ENCODE measurements around the gene ALLC. TPM values are rescaled to one million over a fixed set of nuclear protein-coding genes. Genes with fewer than 3 reads are reported as not detected.
"Not testable (repeated sequence)": the region's sequence is repeated elsewhere in the genome, so short reads cannot be mapped to it uniquely, and the experiment has no call there.

The ALLC gene
- total RNA-seq, 1 donor from 2014 or later: not detected

DNA sequence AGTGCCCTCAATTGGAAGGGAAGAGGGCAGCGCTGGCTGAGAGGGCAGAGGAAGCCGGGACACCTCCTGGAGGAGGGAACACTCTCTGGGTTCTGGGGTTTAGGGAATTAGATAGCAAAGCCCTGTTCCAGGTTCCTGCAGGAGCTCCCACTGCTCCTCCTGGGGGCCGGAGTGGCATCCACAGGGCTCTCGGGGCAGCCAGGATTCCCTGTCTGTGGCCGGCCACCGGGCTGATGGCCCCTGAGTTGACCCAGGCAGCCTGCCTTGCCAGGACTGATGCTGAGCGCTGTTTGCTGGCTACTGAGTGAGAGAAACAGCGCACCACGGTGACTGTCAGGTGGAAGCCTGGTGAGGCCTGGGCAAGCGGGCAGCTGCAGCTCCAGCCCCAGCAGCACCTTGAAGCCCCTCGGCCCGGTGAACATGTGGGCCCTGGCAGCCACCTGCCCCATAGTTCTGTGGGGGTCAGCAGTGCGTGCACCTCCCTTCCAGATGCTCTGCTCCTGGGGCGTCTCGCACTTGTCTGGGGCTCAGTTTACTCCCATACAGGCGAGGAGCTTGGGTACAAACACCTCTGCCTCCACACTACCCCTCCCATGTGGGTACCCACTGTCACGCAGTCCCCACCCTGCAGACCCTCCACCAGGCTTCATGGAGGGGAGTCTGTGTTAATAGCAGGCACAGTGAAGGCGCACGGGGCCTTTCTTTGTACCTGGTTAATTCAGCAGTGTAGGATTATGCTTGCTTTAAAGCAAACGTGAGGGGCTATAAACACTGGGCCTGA is 7.7 kb upstream of the ALLC start:
- peak overlapping the region; percentile 94 for H3K27ac Mint-ChIP-seq
- DNase-seq: no peak
- H3K4me3 Mint-ChIP-seq: peak overlapping the region; percentile 86

DNA sequence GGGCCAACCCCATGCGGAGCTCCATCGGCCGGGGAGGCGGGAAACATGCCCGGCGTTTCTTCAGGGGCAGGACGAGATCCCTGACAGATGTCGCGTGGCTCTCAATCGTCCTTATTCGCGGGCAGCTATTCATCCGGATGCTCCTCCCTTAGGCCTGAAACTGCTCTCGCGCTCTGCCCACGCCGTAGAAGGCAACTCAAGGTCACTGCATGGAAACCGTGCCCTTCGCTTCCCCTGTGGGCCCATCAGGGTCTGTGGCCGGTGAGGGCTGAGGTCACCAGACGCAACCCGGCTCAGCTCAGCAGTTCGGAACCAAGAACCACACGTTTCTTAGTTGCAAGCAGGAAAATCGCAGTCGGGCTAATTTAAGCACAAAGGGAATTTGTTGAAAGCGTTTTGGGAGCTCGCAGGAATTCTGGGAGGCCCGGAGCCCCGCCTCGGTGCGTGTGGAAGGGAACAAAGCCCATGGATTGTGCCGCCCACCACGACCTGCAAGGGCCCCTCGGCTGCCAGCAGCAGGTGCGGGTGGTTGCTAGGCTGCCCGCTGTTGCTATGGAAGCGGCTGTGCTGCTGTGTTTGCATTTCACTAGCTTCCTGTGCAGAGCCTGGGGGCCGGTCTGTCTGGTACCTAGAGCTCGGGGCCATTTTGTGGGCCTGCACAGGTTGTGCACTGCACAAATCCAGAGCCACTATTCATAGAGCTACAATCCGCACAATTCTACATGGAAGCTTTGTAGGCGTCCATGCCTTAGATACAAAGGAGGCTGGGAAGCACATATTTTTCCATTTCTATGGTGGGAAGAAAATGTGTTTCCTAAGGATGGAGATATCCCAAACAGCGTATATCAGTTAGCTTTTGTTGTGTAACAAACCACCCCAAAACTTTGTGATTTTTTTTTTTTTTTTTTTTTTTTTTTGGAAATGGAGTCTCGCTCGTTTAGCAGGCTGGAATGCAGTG is 6.0 kb upstream of the ALLC start:
- DNase-seq: peak; percentile 91
- Mint-ChIP-seq H3K4me3 (peak overlapping the region; percentile 86), H3K9me3 (no peaks in the 10 kb centered on the region), H3K36me3 (ENCODE audit: low read depth) (no peaks in the 10 kb centered on the region), H3K4me1 (peaks cover 12% of the 10 kb centered on the region), H3K27me3 (peaks cover 4% of the 10 kb centered on the region), H3K27ac (peak overlapping the region; percentile 94)
- intact Hi-C loops (cut with micrococcal nuclease): loop anchor here (1.0 to 5.0 kb wide), 9 partner anchors 55 to 1531 kb away; partner anchors contain the start of genes ADI1, EIPR1, RNASEH1 and RPS7

More for the DNA sequence above, 7.7 kb upstream of the ALLC start:
- Mint-ChIP-seq H3K4me1 (peaks cover 12% of the 10 kb centered on the region), H3K9me3 (no peaks in the 10 kb centered on the region), H3K36me3 (ENCODE audit: low read depth) (no peaks in the 10 kb centered on the region), H3K27me3 (peaks cover 4% of the 10 kb centered on the region)
- intact Hi-C loops (cut with micrococcal nuclease): loop anchor here (2.0 to 5.0 kb wide), 3 partner anchors 188 to 1530 kb away; no protein-coding TSS in a partner anchor

GRCh38 chr2:3652896-3653625 is 4.9 kb upstream of the ALLC start:
- Mint-ChIP-seq H3K36me3 (ENCODE audit: low read depth) (no peaks in the 10 kb centered on the region), H3K27me3 (peaks cover 4% of the 10 kb centered on the region), H3K9me3 (no peaks in the 10 kb centered on the region), H3K4me1 (peaks cover 12% of the 10 kb centered on the region), H3K27ac (no peak overlapping the region), H3K4me3 (no peak overlapping the region)
- no peak for DNase-seq
- intact Hi-C loops (cut with micrococcal nuclease): loop anchor here (5.0 kb wide), 1 partner anchor 191 kb away; no protein-coding TSS in a partner anchor

GRCh38 chr2:3654011-3654410 is 4.0 kb upstream of the ALLC start:
- Mint-ChIP-seq H3K9me3 (no peaks in the 10 kb centered on the region), H3K4me3 (no peak overlapping the region), H3K4me1 (peaks cover 12% of the 10 kb centered on the region), H3K27me3 (peaks cover 4% of the 10 kb centered on the region), H3K36me3 (ENCODE audit: low read depth) (no peaks in the 10 kb centered on the region), H3K27ac (no peak overlapping the region)
- intact Hi-C loops (cut with micrococcal nuclease): loop anchor here (5.0 kb wide), 1 partner anchor 192 kb away; no protein-coding TSS in a partner anchor
- DNase-seq: no peak

- Mint-ChIP-seq H3K27ac (no peak overlapping the region), H3K4me3 (no peak overlapping the region), H3K9me3 (no peaks in the 10 kb centered on the region), H3K27me3 (peaks cover 4% of the 10 kb centered on the region), H3K36me3 (ENCODE audit: low read depth) (no peaks in the 10 kb centered on the region), H3K4me1 (peaks cover 12% of the 10 kb centered on the region)
- no peak for DNase-seq
- intact Hi-C loops (cut with micrococcal nuclease): loop anchor here (5.0 kb wide), 1 partner anchor 192 kb away; no protein-coding TSS in a partner anchor
These were observed 3.3 kb upstream of the ALLC start for GRCh38 chr2:3654531-3655225.

GRCh38 chr2:3655871-3656761 is 1.9 kb upstream of the ALLC start:
- Mint-ChIP-seq H3K9me3 (no peaks in the 10 kb centered on the region), H3K4me1 (peaks cover 10% of the 10 kb centered on the region), H3K36me3 (ENCODE audit: low read depth) (no peaks in the 10 kb centered on the region), H3K27me3 (peaks cover 1% of the 10 kb centered on the region), H3K27ac (no peak overlapping the region), H3K4me3 (no peak overlapping the region)
- intact Hi-C loops (cut with micrococcal nuclease): no loop called here
- no peak for DNase-seq

GRCh38 chr2:3656762-3657721 is 958 bp upstream of the ALLC start:
- Mint-ChIP-seq H3K4me1 (peaks cover 3% of the 10 kb centered on the region), H3K9me3 (no peaks in the 10 kb centered on the region), H3K4me3 (no peak overlapping the region), H3K27ac (no peak overlapping the region), H3K36me3 (ENCODE audit: low read depth) (no peaks in the 10 kb centered on the region), H3K27me3 (peaks cover 1% of the 10 kb centered on the region)
- intact Hi-C loops (cut with micrococcal nuclease): no loop called here
- DNase-seq: no peak

DNA sequence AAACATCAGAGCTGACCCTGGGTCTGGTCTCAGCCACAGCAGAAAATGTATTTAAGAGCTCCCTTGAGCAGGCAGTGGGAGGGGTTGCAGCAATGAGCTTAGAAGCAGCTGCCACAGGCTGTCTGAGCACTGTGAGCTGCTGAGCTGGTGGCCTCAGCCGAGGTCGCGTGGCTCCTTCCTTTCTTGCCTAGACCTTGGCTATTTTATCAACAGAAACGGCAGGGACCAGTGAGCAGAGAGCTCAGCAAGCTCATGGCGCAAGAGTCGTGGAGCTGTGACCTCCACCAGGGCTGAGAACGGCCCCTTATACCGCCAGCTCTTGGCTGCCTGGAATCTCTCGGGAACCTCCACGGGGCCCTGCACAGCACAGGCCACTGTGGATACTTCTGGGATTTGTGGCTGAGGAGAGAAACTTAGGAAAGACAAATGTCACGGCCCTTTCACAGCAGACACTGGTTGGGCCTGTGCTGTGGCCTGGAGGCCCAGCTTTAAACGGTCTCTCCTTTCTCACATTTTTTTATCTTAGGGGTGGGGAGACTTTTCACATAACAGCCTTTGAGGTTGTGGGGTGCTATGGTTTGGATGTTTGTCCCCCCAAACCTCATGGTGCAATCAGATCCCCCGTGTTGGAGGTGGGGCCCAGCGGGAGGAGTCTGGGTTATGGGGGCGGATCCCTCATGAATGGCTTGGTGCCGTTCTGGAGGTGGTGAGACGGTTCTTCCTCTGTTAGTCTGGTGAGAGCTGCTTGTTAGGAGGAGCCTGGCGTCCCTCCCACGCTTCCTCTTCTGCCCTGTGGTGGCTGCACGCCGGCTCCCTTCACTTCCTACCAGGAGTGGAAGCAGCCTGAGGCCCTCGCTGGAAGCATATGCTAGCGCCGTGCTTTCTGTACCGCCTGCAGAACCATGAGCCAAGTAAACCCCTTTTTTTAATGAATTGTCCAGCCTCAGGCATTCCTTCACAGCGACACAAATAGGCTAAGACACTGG is 1.7 kb downstream of the ALLC start:
- intact Hi-C loops (cut with micrococcal nuclease): no loop called here
- H3K27ac Mint-ChIP-seq: no peak overlapping the region
- no peaks in the 10 kb centered on the region for H3K27me3 Mint-ChIP-seq
- DNase-seq: no peak
- peaks cover 2% of the 10 kb centered on the region for H3K4me1 Mint-ChIP-seq
- no peak overlapping the region for H3K4me3 Mint-ChIP-seq
- H3K9me3 Mint-ChIP-seq: no peaks in the 10 kb centered on the region
- H3K36me3 Mint-ChIP-seq (ENCODE audit: low read depth): no peaks in the 10 kb centered on the region

DNA sequence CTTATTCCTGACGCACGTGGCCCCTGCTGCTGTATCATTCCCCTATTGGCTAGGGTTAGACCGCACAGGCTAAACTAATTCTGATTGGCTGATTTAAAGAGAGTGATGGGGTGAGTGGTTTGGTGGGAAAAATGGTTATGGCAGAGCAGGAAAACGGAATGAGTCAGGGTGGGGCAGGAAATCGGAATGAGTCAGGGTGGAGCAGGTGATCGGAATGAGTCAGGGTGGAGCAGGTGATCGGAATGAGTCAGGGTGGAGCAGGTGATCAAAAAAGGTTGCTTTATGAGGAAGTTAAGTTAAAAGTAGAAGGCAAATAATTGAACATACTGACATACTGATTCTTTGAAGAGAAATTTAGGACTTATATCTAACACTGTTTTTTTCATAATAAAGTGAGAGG is 2.6 kb downstream of the ALLC start:
- H3K4me3 Mint-ChIP-seq; H3K27me3 Mint-ChIP-seq; DNase-seq; H3K9me3 Mint-ChIP-seq; H3K36me3 Mint-ChIP-seq (ENCODE audit: low read depth); H3K4me1 Mint-ChIP-seq; intact Hi-C loops (cut with micrococcal nuclease): not testable (repeated sequence)
- H3K27ac Mint-ChIP-seq: peak overlapping the region; percentile 3

DNA sequence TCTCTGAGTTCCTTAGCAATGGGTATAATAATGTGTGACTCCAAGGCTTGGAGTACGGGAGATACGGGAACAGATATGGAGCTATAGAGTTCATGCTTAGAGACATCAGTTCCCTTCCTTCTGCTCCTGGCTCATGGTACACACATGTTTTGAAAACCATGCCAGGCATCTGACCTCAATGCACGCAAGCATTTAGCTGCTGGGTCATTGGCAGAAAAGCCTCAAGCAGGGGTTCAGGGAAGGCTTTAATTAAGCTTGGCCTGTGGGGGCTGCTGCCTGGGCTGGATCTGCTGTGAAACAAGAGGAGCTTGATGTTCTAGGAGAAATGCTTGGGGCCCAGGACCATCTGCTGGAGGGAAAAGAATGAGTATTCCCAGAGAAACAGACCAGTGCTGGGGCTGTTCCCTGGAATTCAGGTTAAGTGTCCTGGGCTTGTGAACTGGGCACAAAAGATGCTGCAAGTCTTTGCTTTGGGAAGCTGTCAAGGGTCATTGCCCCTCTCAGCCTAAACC is 3.2 kb downstream of the ALLC start:
- Mint-ChIP-seq H3K4me3 (no peak overlapping the region), H3K36me3 (ENCODE audit: low read depth) (no peaks in the 10 kb centered on the region), H3K27ac (no peak overlapping the region), H3K9me3 (no peaks in the 10 kb centered on the region), H3K4me1 (peaks cover 2% of the 10 kb centered on the region), H3K27me3 (no peaks in the 10 kb centered on the region)
- no peak for DNase-seq
- intact Hi-C loops (cut with micrococcal nuclease): no loop called here
